Gastrocnemius medialis (tissue), 4 donors: Measurements from ENCODE around the gene HECTD4. TPM values are rescaled to one million over a fixed set of nuclear protein-coding genes. Genes with fewer than 3 reads are reported as not detected.
"Not testable (repeated sequence)": the region's sequence is repeated elsewhere in the genome, so short reads cannot be mapped to it uniquely, and the experiment has no call there.

Experiments used
- ATAC-seq, 2 donors: fragments of 150-250 bp; one replicate each; pipeline ENCODE4 v1.9.1; 2016
- DNase-seq, 2 donors: peaks; one replicate each; pipeline ENCODE4 v3.0.0-alpha.2; 2019
- H3K27ac ChIP-seq, 4 donors: fragments of 200-600 bp; sonication (generic); 1 replicate in 1 of 4; 2 replicates in 3 of 4; pipeline ENCODE4 v1.5.1; 2016 to 2018; ENCODE audit warnings: mild to moderate bottlenecking in 2 of 4, moderate library complexity in 1 of 4
- H3K27me3 ChIP-seq, 3 donors: fragments of 200-600 bp; sonication (generic) in 2 of 3; 1 replicate in 1 of 3; 2 replicates in 2 of 3; pipeline versions ENCODE4 v1.5.1 to v1.6.0; 2016 to 2019; ENCODE audit warnings: mild to moderate bottlenecking in 1 of 3, moderate library complexity in 1 of 3
- H3K36me3 ChIP-seq, 2 donors: fragments of 200-600 bp; sonication (generic) in 1 of 2; one replicate each; pipeline ENCODE4 v1.5.1; 2017 to 2018
- H3K4me1 ChIP-seq, 2 donors: fragments of 200-600 bp; sonication (generic) in 1 of 2; one replicate each; pipeline ENCODE4 v1.5.1; 2016 to 2017; ENCODE audit warnings: mild to moderate bottlenecking in 2 of 2
- H3K4me3 ChIP-seq, 4 donors: fragments of 200-600 bp; sonication (generic) in 3 of 4; 1 replicate in 1 of 4; 2 replicates in 3 of 4; pipeline ENCODE4 v1.5.1; 2016 to 2019; ENCODE audit warnings: mild to moderate bottlenecking in 2 of 4
- H3K9me3 ChIP-seq, 3 donors: fragments of 200-600 bp; sonication (generic) in 2 of 3; 1 replicate in 1 of 3; 2 replicates in 2 of 3; pipeline ENCODE4 v1.5.1; 2016 to 2019
- POLR2A ChIP-seq, 2 donors: fragments of 450-650 bp; IDR thresholded peaks; one replicate each; pipeline ENCODE4 v1.6.1; 2017; ENCODE audit warnings: antibody characterized with exemption in 2 of 2, mild to moderate bottlenecking in 2 of 2, moderate library complexity in 2 of 2
- in situ Hi-C, 4 donors: fragments of 200-750 bp; cut with MboI; loops; one replicate each; pipeline versions ENCODE4 v1.15.0 to v1.8.0; 2017; ENCODE audit warnings: low sequenced_read_pairs in 4 of 4
- intact Hi-C: fragments of 100-400 bp; cut with DNase I; formaldehyde crosslinking; loops from one replicate; pipeline ENCODE4 v1.15.1; 2023; ENCODE audit warnings: low total_unique reads
- total RNA-seq, 4 donors: library from RNA; depleted of rRNA; stranded (reverse); fragments of >200 nt; gene quantifications; one replicate each; pipeline versions ENCODE4 v1.1.0 to v1.2.3, GENCODE V29; 2016
- TF ChIP-seq, protein P1 (sequence below), 5 experiments: fragments of 450-650 bp in 3 of 5; fragments of 200-600 bp in 2 of 5; sonication (generic) in 2 of 5; IDR thresholded peaks in 4 of 5; conservative IDR thresholded peaks in 1 of 5; 1 replicate in 4 of 5; 2 replicates in 1 of 5; pipeline ENCODE4 v1.5.1; 2016 to 2019; ENCODE audit warnings: antibody characterized with exemption in 5 of 5, mild to moderate bottlenecking in 3 of 5, moderate library complexity in 3 of 5

HECTD4 gene
- total RNA-seq, 4 donors from 2014 or later: 12.9 to 23.3 (median 16.8) TPM

DNA sequence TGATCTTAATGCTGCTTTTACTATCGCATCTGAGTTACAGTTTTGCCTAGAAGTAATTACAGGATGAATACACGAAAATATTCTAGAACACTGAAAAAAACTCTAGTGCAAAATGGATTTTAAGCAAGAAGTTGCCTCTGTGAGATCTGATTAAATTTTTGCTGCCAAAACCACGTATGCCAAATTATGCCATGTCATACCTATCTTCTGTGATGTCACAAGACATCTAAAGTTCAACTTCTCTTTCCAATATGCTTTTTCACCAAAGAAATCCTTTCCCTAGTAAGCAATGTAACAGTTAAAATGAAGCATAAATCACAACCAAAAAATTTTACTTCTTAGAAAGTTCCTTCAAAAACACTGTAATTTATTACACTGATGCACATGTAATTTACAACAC is 39.6 kb downstream of the HECTD4 start:
- peaks cover 11 to 23% of the 10 kb centered on the region in 2 donors for H3K4me1 ChIP-seq
- no peak for ATAC-seq
- no peak for DNase-seq
- H3K27ac ChIP-seq: no peak overlapping the region
- H3K36me3 ChIP-seq: no peaks in the 10 kb centered on the region
- no peak overlapping the region for H3K4me3 ChIP-seq
- intact Hi-C loops: no loop called here
- in situ Hi-C loops: no loop called here
- no peaks in the 10 kb centered on the region for H3K27me3 ChIP-seq
- TF ChIP-seq, protein P1, sequence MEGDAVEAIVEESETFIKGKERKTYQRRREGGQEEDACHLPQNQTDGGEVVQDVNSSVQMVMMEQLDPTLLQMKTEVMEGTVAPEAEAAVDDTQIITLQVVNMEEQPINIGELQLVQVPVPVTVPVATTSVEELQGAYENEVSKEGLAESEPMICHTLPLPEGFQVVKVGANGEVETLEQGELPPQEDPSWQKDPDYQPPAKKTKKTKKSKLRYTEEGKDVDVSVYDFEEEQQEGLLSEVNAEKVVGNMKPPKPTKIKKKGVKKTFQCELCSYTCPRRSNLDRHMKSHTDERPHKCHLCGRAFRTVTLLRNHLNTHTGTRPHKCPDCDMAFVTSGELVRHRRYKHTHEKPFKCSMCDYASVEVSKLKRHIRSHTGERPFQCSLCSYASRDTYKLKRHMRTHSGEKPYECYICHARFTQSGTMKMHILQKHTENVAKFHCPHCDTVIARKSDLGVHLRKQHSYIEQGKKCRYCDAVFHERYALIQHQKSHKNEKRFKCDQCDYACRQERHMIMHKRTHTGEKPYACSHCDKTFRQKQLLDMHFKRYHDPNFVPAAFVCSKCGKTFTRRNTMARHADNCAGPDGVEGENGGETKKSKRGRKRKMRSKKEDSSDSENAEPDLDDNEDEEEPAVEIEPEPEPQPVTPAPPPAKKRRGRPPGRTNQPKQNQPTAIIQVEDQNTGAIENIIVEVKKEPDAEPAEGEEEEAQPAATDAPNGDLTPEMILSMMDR (IDR thresholded peaks at IDR 0.05 in 4 of 5, conservative IDR thresholded peaks at IDR 0.05 in 1 of 5): no peak
- no peak for TF ChIP-seq POLR2A (IDR thresholded peaks at IDR 0.05)
- no peaks in the 10 kb centered on the region for H3K9me3 ChIP-seq

DNA sequence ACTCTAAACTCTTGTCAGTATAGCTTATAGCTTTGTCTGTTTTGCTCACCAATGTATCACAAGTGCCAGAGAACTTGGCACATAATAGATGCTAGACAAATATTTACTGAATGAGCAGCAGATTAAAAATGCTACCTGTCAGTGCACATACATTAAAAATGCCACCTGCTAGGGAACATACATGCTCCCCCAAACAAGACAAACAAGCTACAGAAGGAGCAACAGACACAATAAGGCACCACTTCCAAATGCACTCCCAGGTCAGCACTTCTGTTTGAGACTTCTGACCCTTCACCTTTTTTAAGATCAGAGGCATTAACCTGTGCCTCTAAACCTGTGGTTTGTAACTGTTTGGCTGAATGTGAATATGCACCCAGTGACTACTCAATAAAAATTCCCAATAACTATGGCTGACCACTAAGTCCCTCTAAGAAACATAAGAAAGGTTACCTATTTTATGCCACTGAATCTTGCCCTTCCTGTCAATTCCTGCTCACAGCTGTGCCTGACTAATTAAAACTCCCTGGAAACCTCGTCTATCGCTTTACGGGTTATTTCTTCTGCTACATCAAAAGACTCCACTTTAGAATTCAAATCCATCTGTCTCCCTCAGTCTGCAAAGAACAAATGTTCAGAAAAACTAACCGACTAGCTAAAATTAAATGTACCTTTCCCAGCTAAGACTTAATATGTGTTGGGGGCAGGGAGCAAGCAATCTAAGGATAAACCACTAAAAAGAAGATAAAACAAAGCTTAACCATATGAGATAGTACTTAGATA is 41.0 kb downstream of the HECTD4 start:
- Histone ChIP-seq H3K27me3 (no peaks in the 10 kb centered on the region), H3K36me3 (no peaks in the 10 kb centered on the region), H3K4me3 (no peak overlapping the region), H3K27ac (no peak overlapping the region), H3K9me3 (no peaks in the 10 kb centered on the region), H3K4me1 (peaks cover 8 to 18% of the 10 kb centered on the region in 2 donors)
- no peak for TF ChIP-seq POLR2A (IDR thresholded peaks at IDR 0.05)
- TF ChIP-seq, protein P1 (IDR thresholded peaks at IDR 0.05 in 4 of 5, conservative IDR thresholded peaks at IDR 0.05 in 1 of 5): no peak
- no peak for ATAC-seq
- in situ Hi-C loops (no loop called here), intact Hi-C loops (no loop called here)
- DNase-seq: no peak

DNA sequence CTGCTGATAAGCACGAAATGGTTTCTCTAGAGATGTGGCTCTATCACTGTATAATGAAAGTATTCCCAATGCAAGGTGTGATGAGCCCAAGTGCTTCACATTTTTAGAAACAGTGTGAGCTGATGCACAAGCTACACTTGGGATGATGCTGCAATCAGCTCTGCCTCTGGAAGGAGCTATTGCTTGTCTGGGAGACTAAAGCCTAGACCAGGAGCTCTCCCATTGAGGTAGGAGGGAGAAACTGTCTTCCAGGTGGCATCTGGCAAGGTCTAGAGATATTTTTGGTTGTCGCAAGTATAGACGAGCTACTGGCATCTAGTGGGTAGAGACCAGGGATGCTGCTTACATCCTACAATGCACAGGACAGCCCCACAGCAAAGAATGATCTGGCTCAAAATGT is 42.0 kb downstream of the HECTD4 start:
- Histone ChIP-seq H3K36me3 (no peaks in the 10 kb centered on the region), H3K4me1 (peaks cover 8 to 17% of the 10 kb centered on the region in 2 donors), H3K9me3 (no peaks in the 10 kb centered on the region), H3K4me3 (no peak overlapping the region), H3K27me3 (no peaks in the 10 kb centered on the region), H3K27ac (no peak overlapping the region)
- ATAC-seq (no peak), DNase-seq (no peak)
- TF ChIP-seq, protein P1 (IDR thresholded peaks at IDR 0.05 in 4 of 5, conservative IDR thresholded peaks at IDR 0.05 in 1 of 5): no peak
- TF ChIP-seq POLR2A (IDR thresholded peaks at IDR 0.05): no peak
- in situ Hi-C loops: no loop called here
- intact Hi-C loops: no loop called here

DNA sequence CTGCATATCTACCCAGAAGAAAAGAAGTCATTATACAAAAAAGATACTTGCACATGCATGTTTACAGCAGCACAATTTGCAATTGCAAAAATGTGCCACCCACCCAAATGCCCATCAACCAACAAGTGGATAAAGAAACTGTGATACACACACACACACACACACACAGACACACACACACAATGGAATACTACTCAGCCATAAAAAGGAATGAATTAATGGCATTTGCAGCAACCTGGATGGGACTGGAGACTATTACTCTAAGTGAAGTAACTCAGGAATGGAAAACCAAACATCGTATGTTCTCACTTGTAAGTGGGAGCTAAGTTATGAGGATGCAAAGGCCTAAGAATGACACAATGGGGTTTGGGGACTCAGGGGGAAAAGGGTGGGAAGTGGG is 47.2 kb downstream of the HECTD4 start:
- H3K27me3 ChIP-seq, ATAC-seq, in situ Hi-C loops, H3K4me3 ChIP-seq, intact Hi-C loops, H3K36me3 ChIP-seq, H3K9me3 ChIP-seq, DNase-seq, H3K27ac ChIP-seq: not testable (repeated sequence)
- peaks cover 13 to 29% of the 10 kb centered on the region in 2 donors for H3K4me1 ChIP-seq

DNA sequence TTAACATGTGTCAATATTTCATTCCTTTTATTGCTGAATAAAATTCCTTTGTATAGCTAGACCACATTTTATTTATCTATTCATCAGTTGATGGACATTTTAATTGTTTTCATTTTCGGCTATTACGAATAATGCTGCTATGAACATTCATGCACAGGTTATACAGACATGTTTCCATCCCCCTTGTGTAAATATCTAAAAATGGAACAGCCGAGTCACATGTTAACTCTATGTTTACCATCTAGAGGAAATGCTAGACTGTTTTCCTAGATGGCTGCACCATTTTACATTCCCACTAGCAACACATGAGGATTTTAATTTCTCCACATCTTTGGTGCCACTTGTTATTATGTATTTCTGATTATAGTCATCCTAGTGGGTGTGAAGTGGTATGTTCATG is 49.2 kb downstream of the HECTD4 start:
- H3K27ac ChIP-seq: peak overlapping the region in 1 of 4 donors; percentile 16

More for the DNA sequence above, 49.2 kb downstream of the HECTD4 start:
- TF ChIP-seq POLR2A (IDR thresholded peaks at IDR 0.05): no peak
- TF ChIP-seq, protein P1 (IDR thresholded peaks at IDR 0.05 in 4 of 5, conservative IDR thresholded peaks at IDR 0.05 in 1 of 5): no peak
- DNase-seq: no peak
- Histone ChIP-seq H3K9me3 (no peaks in the 10 kb centered on the region), H3K4me3 (peak overlapping the region in 1 of 4 donors; percentile 22), H3K36me3 (no peaks in the 10 kb centered on the region), H3K4me1 (peaks cover 13 to 29% of the 10 kb centered on the region in 2 donors), H3K27me3 (no peaks in the 10 kb centered on the region)
- in situ Hi-C loops (no loop called here), intact Hi-C loops (no loop called here)
- ATAC-seq: peak; percentile 60 to 80
